Right lobe of liver (tissue), 6 donors: ENCODE data around the gene NFIA. TPM values are rescaled to one million over a fixed set of nuclear protein-coding genes. Genes with fewer than 3 reads are reported as not detected.

Experiments used
- ATAC-seq, 4 donors: fragments of 200-7000 bp; cut with Tn5 transposase; one replicate each; pipeline ENCODE4 v1.9.1; 2020; ENCODE audit warnings: mild to moderate bottlenecking in 4 of 4, moderate library complexity in 4 of 4
- DNase-seq, 3 donors: peaks; one replicate each; pipeline ENCODE4 v3.0.0-alpha.2; 2020
- H3K27ac ChIP-seq, 3 donors: fragments of 200-600 bp; one replicate each; pipeline ENCODE4 v1.8.0; 2022
- H3K27me3 ChIP-seq, 2 donors: fragments of 200-600 bp; one replicate each; pipeline ENCODE4 v1.8.0; 2022
- H3K36me3 ChIP-seq, 4 donors: fragments of 200-600 bp; sonication (generic) in 1 of 4; one replicate each; pipeline versions ENCODE4 v1.5.1 to v1.8.0; 2017 to 2022; ENCODE audit warnings: control low read depth in 1 of 4
- H3K4me1 ChIP-seq, 4 donors: fragments of 200-600 bp; sonication (generic) in 1 of 4; one replicate each; pipeline versions ENCODE4 v1.5.1 to v1.8.0; 2017 to 2022; ENCODE audit warnings: control low read depth in 1 of 4
- H3K4me3 ChIP-seq, 3 donors: fragments of 200-600 bp; one replicate each; pipeline ENCODE4 v1.8.0; 2022
- H3K9me3 ChIP-seq, 4 donors: fragments of 200-600 bp; sonication (generic) in 1 of 4; one replicate each; pipeline versions ENCODE4 v1.5.1 to v1.8.0; 2017 to 2022; ENCODE audit warnings: control low read depth in 1 of 4
- CTCF ChIP-seq, 4 donors: fragments of 200-600 bp in 3 of 4; fragments of 450-650 bp in 1 of 4; IDR thresholded peaks; one replicate each; pipeline versions ENCODE4 v1.5.1 to v1.8.0; 2016 to 2022; ENCODE audit warnings: antibody characterized with exemption in 4 of 4, mild to moderate bottlenecking in 2 of 4
- POLR2A ChIP-seq: fragments of 450-650 bp; IDR thresholded peaks from one replicate; pipeline ENCODE4 v1.6.1; 2017; ENCODE audit warnings: antibody characterized with exemption, mild to moderate bottlenecking
- WGBS: methylation state at CpG from one replicate; pipeline ENCODE4 v1.1.6; 2018; ENCODE audit warnings: low coverage, low lambda C conversion rate; ENCODE audit not compliant: insufficient coverage; ENCODE audit errors: missing lambda C conversion rate; 5-methylcytosine and 5-hydroxymethylcytosine counted together
- intact Hi-C, 2 donors: fragments of 100-400 bp; cut with DNase I; formaldehyde crosslinking; loops; one replicate each; pipeline versions ENCODE4 v1.11.2 to v1.14.1; 2022
- total RNA-seq, 6 experiments: library from RNA; depleted of rRNA in 2 of 6; stranded (reverse); fragments of >200 nt in 2 of 6; fragmentation: NEBNext Ultra II Directional in 3 of 6; extraction: Animal tissue kit (Norgen Biotek cat#: 25700) in 3 of 6; gene quantifications; one replicate each; pipeline versions ENCODE4 v1.1.0 to v1.2.4, GENCODE V29; 2016 to 2023
- donor health status: DM: no; HTN: yes; CAD: no.
- donor health status: DM: no; HTN: no; CAD: no.
- donor health status: DM: no; HTN: no; CAD: no.
- donor health status: DM: no; HTN: yes; CAD: no.
- donor health status: DM: no; HTN: yes; CAD: no.

NFIA gene
- total RNA-seq, 6 experiments from 2014 or later = 36.7 to 97.2 (median 57.9) TPM

GRCh38 chr1:61079898-61080336 lies 2.4 kb upstream of the NFIA start:
- Histone ChIP-seq H3K4me1 (peaks cover 0 to 34% (median 18%) of the 10 kb centered on the region in 4 donors), H3K27ac (peak overlapping the region; percentile 58 to 98 (median 62)), H3K9me3 (no peaks in the 10 kb centered on the region), H3K36me3 (no peaks in the 10 kb centered on the region), H3K27me3 (no peaks in the 10 kb centered on the region), H3K4me3 (peak overlapping the region in 1 of 3 donors; percentile 2)
- DNase-seq (peak; percentile 75 to 84 (median 82)), ATAC-seq (peak; percentile 40 to 67 (median 50))
- intact Hi-C loops = no loop called here
- no peak for TF ChIP-seq POLR2A
- peak in 3 of 4 donors; percentile 22 to 37 (median 34) for TF ChIP-seq CTCF (IDR thresholded peaks at IDR 0.05)
- 3% methylated on average over 14 of the region's 14 CpGs for WGBS

- TF ChIP-seq CTCF (IDR thresholded peaks at IDR 0.05) = no peak
- TF ChIP-seq POLR2A = no peak
- Histone ChIP-seq H3K9me3 (no peaks in the 10 kb centered on the region), H3K27ac (peak overlapping the region; percentile 58 to 98 (median 62)), H3K27me3 (no peaks in the 10 kb centered on the region), H3K4me1 (peaks cover 0 to 36% (median 20%) of the 10 kb centered on the region in 4 donors), H3K4me3 (peak overlapping the region in 1 of 3 donors; percentile 2), H3K36me3 (no peaks in the 10 kb centered on the region)
- WGBS = 15% methylated on average over 7 of the region's 7 CpGs
- intact Hi-C loops = no loop called here
- DNase-seq (no peak), ATAC-seq (no peak)
Observed at GRCh38 chr1:61080413-61081143, 1.8 kb upstream of the NFIA start.

GRCh38 chr1:61081144-61081685 lies 1.1 kb upstream of the NFIA start:
- H3K9me3 ChIP-seq = no peaks in the 10 kb centered on the region
- intact Hi-C loops = no loop called here
- peaks cover 0 to 42% (median 18%) of the 10 kb centered on the region in 4 donors for H3K4me1 ChIP-seq
- WGBS = 5% methylated on average over 8 of the region's 8 CpGs
- peak overlapping the region; percentile 58 to 98 (median 62) for H3K27ac ChIP-seq
- no peak for ATAC-seq
- no peaks in the 10 kb centered on the region for H3K27me3 ChIP-seq
- H3K36me3 ChIP-seq = no peaks in the 10 kb centered on the region
- no peak for DNase-seq
- TF ChIP-seq CTCF (IDR thresholded peaks at IDR 0.05) (no peak), POLR2A (no peak)
- H3K4me3 ChIP-seq = peak overlapping the region; percentile 69 to 83 (median 74)

GRCh38 chr1:61081686-61082310 lies 563 bp upstream of the NFIA start:
- WGBS = 0% methylated on average over 19 of the region's 41 CpGs
- Histone ChIP-seq H3K36me3 (no peaks in the 10 kb centered on the region), H3K27ac (peak overlapping the region; percentile 58 to 98 (median 62)), H3K27me3 (no peaks in the 10 kb centered on the region), H3K4me3 (peak overlapping the region; percentile 69 to 83 (median 74)), H3K4me1 (peaks cover 0 to 48% (median 18%) of the 10 kb centered on the region in 4 donors), H3K9me3 (no peaks in the 10 kb centered on the region)
- ATAC-seq (peak; percentile 3 to 15 (median 6)), DNase-seq (peak; percentile 61 to 65 (median 64))
- intact Hi-C loops = no loop called here
- TF ChIP-seq POLR2A (no peak), CTCF (IDR thresholded peaks at IDR 0.05) (no peak)
